ENCODE data around the gene NAT16. TPM values are rescaled to one million over a fixed set of nuclear protein-coding genes. Genes with fewer than 3 reads are reported as not detected.

Gene NAT16
- total and polyA plus RNA-seq, 2 of the 4 experiments (the other 2 are of a cell fraction) = 0.05 TPM; not detected in 1

- peak; percentile 60 for DNase-seq
- H3K4me3 ChIP-seq (ENCODE audit: insufficient read depth, low read depth, low read length) = no peak overlapping the region
- peaks cover 2% of the 10 kb centered on the region; the same call in 1 of the 2 replicates for H3K9me3 ChIP-seq (ENCODE audit: control insufficient read depth, insufficient read depth, low read length)
- peak overlapping the region; percentile 91; the same call in 1 of the 2 replicates for H3K23ac ChIP-seq (ENCODE audit: low read depth, low read length)
- peak overlapping the region; percentile 59; the same call in 1 of the 2 replicates for H2BK120ac ChIP-seq (ENCODE audit: low read depth, low read length)
- no peak overlapping the region for H4K8ac ChIP-seq (ENCODE audit: low read depth in 2 of 2, low read length in 2 of 2)
- peak overlapping the region; percentile 83 for H3K4me2 ChIP-seq (ENCODE audit: low read depth, low read length)
- H3K4ac ChIP-seq (ENCODE audit: low read depth, low read length) = peak overlapping the region; percentile 22; the same call in 1 of the 2 replicates
- whole genome bisulfite sequencing, 2 experiments (ENCODE audit: extremely low coverage in 2 of 2, insufficient read length in 1 of 2) = 0% methylated on average over 1 of the region's 33 CpGs; no CpG with 5 or more reads in 1 of the 2 experiments
- no peak overlapping the region for H4K91ac ChIP-seq (ENCODE audit: insufficient read depth, low read depth, low read length)
- ATAC-seq (ENCODE audit: low read depth) = peak; percentile 53
- peaks cover 14% of the 10 kb centered on the region for H3K9me1 ChIP-seq (ENCODE audit: insufficient read depth, low read length)
- no peak overlapping the region for H3K27ac ChIP-seq (ENCODE audit: insufficient read depth, low read length)
- H3K14ac ChIP-seq (replicated peaks; ENCODE audit: low read depth, low read length) = no peak overlapping the region; the same call in 1 of the 2 replicates
- peaks cover 66% of the 10 kb centered on the region for H3K27me3 ChIP-seq (ENCODE audit: control insufficient read depth, insufficient read depth, low read length)
- H2AK9ac ChIP-seq (replicated peaks; ENCODE audit: low read depth, low read length, poor library complexity) = peak overlapping the region; percentile 6
- H3K36me3 ChIP-seq (ENCODE audit: control insufficient read depth, insufficient read depth, low read length) = no peaks in the 10 kb centered on the region
- no TSS peak for BruUV-seq (replicated peaks)
- no peak overlapping the region for H3K56ac ChIP-seq (ENCODE audit: extremely low read depth, insufficient read depth, low read length)
- peaks cover 18% of the 10 kb centered on the region for H3K4me1 ChIP-seq (ENCODE audit: control insufficient read depth, insufficient read depth, low read length)
- peak overlapping the region; percentile 83 for H2AFZ ChIP-seq (replicated peaks; ENCODE audit: low read length, poor library complexity)
- H4K5ac ChIP-seq (ENCODE audit: low read depth, low read length) = no peak overlapping the region
- in situ Hi-C loops (cut with MboI; ENCODE audit: low sequenced_read_pairs) (no loop called here), intact Hi-C loops (cut with micrococcal nuclease) (loop anchor here (1.0 kb wide), 1 partner anchor 26 kb away; no protein-coding TSS in a partner anchor), dilution Hi-C loops (cut with HindIII; ENCODE audit: low sequenced_read_pairs, unreplicated experiment) (no loop called here)
- CTCF ChIA-PET = interaction anchor here (0.6 to 1.9 kb wide), 3 partner anchors 23 to 1165 kb away, joined by 3 to 6 read pairs (median 3); no protein-coding TSS in a partner anchor
- peaks cover 0 to 3% of the 10 kb centered on the region in 2 experiments; a peak in 1 of 4 replicates for H3K79me1 ChIP-seq (ENCODE audit: low read depth in 1 of 2, low read length in 2 of 2)
- H2AK5ac ChIP-seq (ENCODE audit: low read depth, low read length) = no peak overlapping the region
- H2BK5ac ChIP-seq (ENCODE audit: low read depth, low read length, poor library complexity, severe bottlenecking) = no peak overlapping the region
- peak; percentile 64 for TF ChIP-seq RAD21 (IDR thresholded peaks at IDR 0.05; ENCODE audit: low read length)
- TF ChIP-seq SMC3 (IDR thresholded peaks at IDR 0.05; ENCODE audit: low read depth, low read length) = peak; percentile 68
- no peak for TF ChIP-seq CEBPB (IDR thresholded peaks at IDR 0.05; ENCODE audit: low read depth, low read length)
- no peak for TF ChIP-seq CHD1 (IDR thresholded peaks at IDR 0.05; ENCODE audit: low read depth, low read length)
- TF ChIP-seq CTCF (conservative IDR thresholded peaks at IDR 0.05; ENCODE audit: low read depth, low read length) = peak; percentile 86
- POLR2A ChIA-PET (ENCODE audit: unreplicated experiment) = no interaction called here
- H3K9ac ChIP-seq (ENCODE audit: low read depth, low read length) = no peak overlapping the region
- H2BK15ac ChIP-seq (ENCODE audit: low read depth, low read length) = no peak overlapping the region; the same call in 2 of the 3 replicates
- H4K20me1 ChIP-seq (ENCODE audit: insufficient read depth, low read length) = peaks cover 4% of the 10 kb centered on the region; the same call in 1 of the 2 replicates
- H3K18ac ChIP-seq (ENCODE audit: low read depth, low read length) = no peak overlapping the region
- H2BK20ac ChIP-seq (ENCODE audit: low read depth, low read length) = peak overlapping the region; percentile 37; the same call in 1 of the 2 replicates
These were observed 10.1 kb downstream of the NAT16 start for GRCh38 chr7:101169838-101170551.
